ENCODE results near the gene DNAJA4.

GRCh38 chr15:78325092-78325843 lies 60.9 kb downstream of the DNAJA4 start:
- TF ChIP-seq, protein P1, sequence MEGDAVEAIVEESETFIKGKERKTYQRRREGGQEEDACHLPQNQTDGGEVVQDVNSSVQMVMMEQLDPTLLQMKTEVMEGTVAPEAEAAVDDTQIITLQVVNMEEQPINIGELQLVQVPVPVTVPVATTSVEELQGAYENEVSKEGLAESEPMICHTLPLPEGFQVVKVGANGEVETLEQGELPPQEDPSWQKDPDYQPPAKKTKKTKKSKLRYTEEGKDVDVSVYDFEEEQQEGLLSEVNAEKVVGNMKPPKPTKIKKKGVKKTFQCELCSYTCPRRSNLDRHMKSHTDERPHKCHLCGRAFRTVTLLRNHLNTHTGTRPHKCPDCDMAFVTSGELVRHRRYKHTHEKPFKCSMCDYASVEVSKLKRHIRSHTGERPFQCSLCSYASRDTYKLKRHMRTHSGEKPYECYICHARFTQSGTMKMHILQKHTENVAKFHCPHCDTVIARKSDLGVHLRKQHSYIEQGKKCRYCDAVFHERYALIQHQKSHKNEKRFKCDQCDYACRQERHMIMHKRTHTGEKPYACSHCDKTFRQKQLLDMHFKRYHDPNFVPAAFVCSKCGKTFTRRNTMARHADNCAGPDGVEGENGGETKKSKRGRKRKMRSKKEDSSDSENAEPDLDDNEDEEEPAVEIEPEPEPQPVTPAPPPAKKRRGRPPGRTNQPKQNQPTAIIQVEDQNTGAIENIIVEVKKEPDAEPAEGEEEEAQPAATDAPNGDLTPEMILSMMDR (tag by site-specific recombination; IDR thresholded peaks at IDR 0.05): no peak
- TF ChIP-seq, protein P2, sequence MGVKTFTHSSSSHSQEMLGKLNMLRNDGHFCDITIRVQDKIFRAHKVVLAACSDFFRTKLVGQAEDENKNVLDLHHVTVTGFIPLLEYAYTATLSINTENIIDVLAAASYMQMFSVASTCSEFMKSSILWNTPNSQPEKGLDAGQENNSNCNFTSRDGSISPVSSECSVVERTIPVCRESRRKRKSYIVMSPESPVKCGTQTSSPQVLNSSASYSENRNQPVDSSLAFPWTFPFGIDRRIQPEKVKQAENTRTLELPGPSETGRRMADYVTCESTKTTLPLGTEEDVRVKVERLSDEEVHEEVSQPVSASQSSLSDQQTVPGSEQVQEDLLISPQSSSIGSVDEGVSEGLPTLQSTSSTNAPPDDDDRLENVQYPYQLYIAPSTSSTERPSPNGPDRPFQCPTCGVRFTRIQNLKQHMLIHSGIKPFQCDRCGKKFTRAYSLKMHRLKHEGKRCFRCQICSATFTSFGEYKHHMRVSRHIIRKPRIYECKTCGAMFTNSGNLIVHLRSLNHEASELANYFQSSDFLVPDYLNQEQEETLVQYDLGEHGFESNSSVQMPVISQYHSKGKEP (tag by site-specific recombination; IDR thresholded peaks at IDR 0.05): no peak
- TF ChIP-seq ZFP41 (tag by site-specific recombination; IDR thresholded peaks at IDR 0.05; ENCODE audit: borderline replicate concordance) (no peak), ZNF654 (tag by site-specific recombination; IDR thresholded peaks at IDR 0.05; ENCODE audit: low read depth) (no peak), ZNF311 (tag by site-specific recombination; IDR thresholded peaks at IDR 0.05; ENCODE audit: borderline replicate concordance) (no peak), ZNF274 (IDR thresholded peaks at IDR 0.05; ENCODE audit: low read length) (no peak), ZNF274 (tag by site-specific recombination; IDR thresholded peaks at IDR 0.05; ENCODE audit: borderline replicate concordance) (no peak)
- TF ChIP-seq, protein P3, sequence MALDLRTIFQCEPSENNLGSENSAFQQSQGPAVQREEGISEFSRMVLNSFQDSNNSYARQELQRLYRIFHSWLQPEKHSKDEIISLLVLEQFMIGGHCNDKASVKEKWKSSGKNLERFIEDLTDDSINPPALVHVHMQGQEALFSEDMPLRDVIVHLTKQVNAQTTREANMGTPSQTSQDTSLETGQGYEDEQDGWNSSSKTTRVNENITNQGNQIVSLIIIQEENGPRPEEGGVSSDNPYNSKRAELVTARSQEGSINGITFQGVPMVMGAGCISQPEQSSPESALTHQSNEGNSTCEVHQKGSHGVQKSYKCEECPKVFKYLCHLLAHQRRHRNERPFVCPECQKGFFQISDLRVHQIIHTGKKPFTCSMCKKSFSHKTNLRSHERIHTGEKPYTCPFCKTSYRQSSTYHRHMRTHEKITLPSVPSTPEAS (tag by site-specific recombination; IDR thresholded peaks at IDR 0.05): no peak

Data from HEK293 (cell line).